H1 (cell line): ENCODE results near the gene GIPC2. TPM values are rescaled to one million over a fixed set of nuclear protein-coding genes. Genes with fewer than 3 reads are reported as not detected.

Experiments used
- CTCF ChIA-PET: fragments of 300-600 bp; sonication (Branson Sonifier 250); formaldehyde crosslinking; loops from one replicate; lab custom pipeline; 2021; ENCODE audit not compliant: partially characterized antibody; lab: Charles Lee
- POLR2A ChIA-PET: fragments of 300-600 bp; sonication (Branson Sonifier 250); formaldehyde crosslinking; loops from one replicate; lab custom pipeline; 2021; ENCODE audit warnings: inconsistent platforms; ENCODE audit not compliant: partially characterized antibody; lab: Charles Lee
- DNase-seq, 2 experiments: peaks; one replicate each; pipeline versions ENCODE4 v3.0.0 to v3.0.0-alpha.2; 2010 to 2022; ENCODE audit warnings: low spot score in 2 of 2, low read depth in 1 of 2, mixed read lengths in 1 of 2
- FAIRE-seq: peaks from 2 replicates; lab custom pipeline; 2011; peaks lifted over from hg19 to GRCh38; lab: Jason Lieb, UNC
- H2AFZ ChIP-seq: 2 replicates; pipeline ENCODE4 v1.8.1; 2012; ENCODE audit warnings: low read length, inconsistent platforms
- H2AK5ac ChIP-seq: 2 replicates; pipeline ENCODE4 v1.6.1; 2013; ENCODE audit warnings: low read depth, low read length
- H2BK120ac ChIP-seq: replicated peaks from 2 replicates; pipeline ENCODE3; 2013; ENCODE audit warnings: low read depth, low read length, inconsistent platforms
- H2BK12ac ChIP-seq: 2 replicates; pipeline ENCODE4 v1.6.1; 2013; ENCODE audit warnings: low read depth, low read length
- H2BK15ac ChIP-seq: 2 replicates; pipeline ENCODE4 v1.6.1; 2013; ENCODE audit warnings: low read length
- H2BK20ac ChIP-seq: 2 replicates; pipeline ENCODE4 v1.6.1; 2013; ENCODE audit warnings: low read length
- H2BK5ac ChIP-seq: 2 replicates; pipeline ENCODE4 v1.6.1; 2013; ENCODE audit warnings: low read depth, low read length
- H3K14ac ChIP-seq: 2 replicates; pipeline ENCODE4 v1.6.1; 2013; ENCODE audit warnings: inconsistent platforms; ENCODE audit not compliant: insufficient read length
- H3K18ac ChIP-seq: 2 replicates; pipeline ENCODE4 v1.6.1; 2013; ENCODE audit warnings: low read length; ENCODE audit errors: extremely low read depth
- H3K23ac ChIP-seq: 2 replicates; pipeline ENCODE4 v1.6.1; 2013; ENCODE audit warnings: inconsistent platforms; ENCODE audit not compliant: insufficient read length
- H3K23me2 ChIP-seq: 2 replicates; pipeline ENCODE4 v1.6.1; 2013; ENCODE audit warnings: low read depth, low read length
- H3K27ac ChIP-seq: 2 replicates; pipeline ENCODE4 v1.6.1; 2011; ENCODE audit warnings: low read depth, low read length, inconsistent platforms
- H3K27me3 ChIP-seq, 4 experiments: replicated peaks in 1 of 4; 1 replicate in 1 of 4; 2 replicates in 3 of 4; pipeline versions ENCODE4 v1.6.1 to v1.8.1; 2011 to 2013; ENCODE audit warnings: low read length in 3 of 4, mild to moderate bottlenecking in 3 of 4, inconsistent platforms in 2 of 4, mixed read lengths in 2 of 4, moderate library complexity in 1 of 4; ENCODE audit not compliant: control insufficient read depth in 3 of 4, insufficient read depth in 3 of 4; ENCODE audit errors: extremely low read depth in 1 of 4
- H3K36me3 ChIP-seq, 4 experiments: 2 replicates each; pipeline versions ENCODE4 v1.6.1 to v1.8.1; 2011 to 2013; ENCODE audit warnings: mild to moderate bottlenecking in 4 of 4, low read length in 3 of 4, moderate library complexity in 2 of 4, control low read depth in 1 of 4, inconsistent platforms in 1 of 4; ENCODE audit not compliant: insufficient read depth in 4 of 4, control insufficient read depth in 2 of 4
- H3K4ac ChIP-seq: replicated peaks from 2 replicates; pipeline ENCODE3; 2013; ENCODE audit warnings: low read length, low read depth, mixed read lengths, inconsistent platforms; ENCODE audit not compliant: insufficient read length
- H3K4me1 ChIP-seq, 4 experiments: replicated peaks in 1 of 4; 1 replicate in 1 of 4; 2 replicates in 3 of 4; pipeline versions ENCODE4 v1.6.1 to v1.8.1; 2011 to 2013; ENCODE audit warnings: low read length in 3 of 4, inconsistent platforms in 2 of 4, mixed read lengths in 1 of 4; ENCODE audit not compliant: insufficient read depth in 4 of 4, control insufficient read depth in 3 of 4
- H3K4me2 ChIP-seq, 2 experiments: 2 replicates each; pipeline versions ENCODE4 v1.6.1 to v1.8.1; 2011 to 2013; ENCODE audit warnings: low read depth in 2 of 2, low read length in 2 of 2, control low read depth in 1 of 2, inconsistent platforms in 1 of 2, mild to moderate bottlenecking in 1 of 2; ENCODE audit not compliant: insufficient read depth in 1 of 2
- H3K4me3 ChIP-seq, 4 experiments: fragments of 200-600, 300-600 bp in 1 of 4; sonication (generic), shearing (Covaris generic), sonication (Bioruptor Twin) in 1 of 4; 2 replicates each; pipeline versions ENCODE4 v1.5.1 to v1.8.1; 2011 to 2016; ENCODE audit warnings: low read length in 4 of 4, low read depth in 3 of 4, control low read depth in 2 of 4, inconsistent platforms in 2 of 4, mild to moderate bottlenecking in 2 of 4, mixed read lengths in 1 of 4, moderate library complexity in 1 of 4; ENCODE audit not compliant: insufficient read depth in 2 of 4; ENCODE audit errors: extremely low read depth in 1 of 4
- H3K56ac ChIP-seq: replicated peaks from 2 replicates; pipeline ENCODE3; 2013; ENCODE audit warnings: low read depth, mild to moderate bottlenecking, mixed read lengths, low read length, inconsistent platforms; ENCODE audit not compliant: insufficient read length
- H3K79me1 ChIP-seq: 2 replicates; pipeline ENCODE4 v1.6.1; 2013; ENCODE audit warnings: low read depth, low read length, control low read depth
- H3K79me2 ChIP-seq, 2 experiments: 2 replicates each; pipeline versions ENCODE4 v1.6.1 to v1.8.1; 2012 to 2013; ENCODE audit warnings: low read length in 2 of 2, mild to moderate bottlenecking in 2 of 2, inconsistent platforms in 1 of 2; ENCODE audit not compliant: insufficient read depth in 2 of 2, control insufficient read depth in 1 of 2
- H3K9ac ChIP-seq, 4 experiments: replicated peaks in 1 of 4; 1 replicate in 1 of 4; 2 replicates in 3 of 4; pipeline versions ENCODE4 v1.6.1 to v1.8.1; 2011 to 2013; ENCODE audit warnings: low read depth in 3 of 4, low read length in 3 of 4, control low read depth in 2 of 4, mild to moderate bottlenecking in 2 of 4, moderate library complexity in 2 of 4, inconsistent platforms in 1 of 4; ENCODE audit errors: extremely low read depth in 1 of 4
- H3K9me3 ChIP-seq, 2 experiments: 2 replicates each; pipeline versions ENCODE4 v1.6.1 to v1.8.1; 2012 to 2013; ENCODE audit warnings: mild to moderate bottlenecking in 2 of 2, moderate library complexity in 2 of 2, control low read depth in 1 of 2, inconsistent platforms in 1 of 2, low read depth in 1 of 2, low read length in 1 of 2, mixed read lengths in 1 of 2; ENCODE audit not compliant: insufficient read depth in 2 of 2
- H4K20me1 ChIP-seq, 2 experiments: replicated peaks in 1 of 2; 2 replicates each; pipeline versions ENCODE3 to v1.8.1; 2011 to 2013; ENCODE audit warnings: inconsistent platforms in 2 of 2, low read length in 2 of 2, mild to moderate bottlenecking in 1 of 2; ENCODE audit not compliant: insufficient read depth in 2 of 2, control insufficient read depth in 1 of 2
- H4K5ac ChIP-seq: 2 replicates; pipeline ENCODE4 v1.6.1; 2013; ENCODE audit warnings: low read length, low read depth, mixed read lengths, inconsistent platforms; ENCODE audit not compliant: insufficient read length
- H4K8ac ChIP-seq: 2 replicates; pipeline ENCODE4 v1.8.0; 2013; ENCODE audit warnings: mild to moderate bottlenecking, moderate library complexity, low read length, inconsistent platforms; ENCODE audit not compliant: insufficient read depth; ENCODE audit errors: extremely low read depth
- H4K91ac ChIP-seq: replicated peaks from 2 replicates; pipeline ENCODE3; 2013; ENCODE audit warnings: low read length, mixed read lengths, inconsistent platforms; ENCODE audit not compliant: insufficient read length
- ASH2L ChIP-seq: fragments of 200-600, 300-600 bp; sonication (generic); IDR thresholded peaks from one replicate; pipeline ENCODE4 v1.7.1; 2017; ENCODE audit warnings: low read length
- BCL11A ChIP-seq, 2 experiments: IDR thresholded peaks; one replicate each; pipeline ENCODE4 v1.6.1; 2011; ENCODE audit warnings: low read depth in 2 of 2, low read length in 2 of 2, mild to moderate bottlenecking in 2 of 2
- CHD1 ChIP-seq: IDR thresholded peaks from 2 replicates; pipeline ENCODE4 v1.6.1; 2012; ENCODE audit warnings: low read depth, low read length, improper control_type of control experiment
- GABPA ChIP-seq: IDR thresholded peaks from 2 replicates; pipeline ENCODE4 v1.6.1; 2011; ENCODE audit warnings: mild to moderate bottlenecking, low read length, moderate library complexity, borderline replicate concordance; ENCODE audit not compliant: insufficient read depth
- KDM4A ChIP-seq: IDR thresholded peaks from one replicate; pipeline ENCODE4 v1.7.1; 2012; ENCODE audit warnings: low read depth, mild to moderate bottlenecking, moderate library complexity, low read length, inconsistent platforms; ENCODE audit not compliant: severe bottlenecking
- RNF2 ChIP-seq: fragments of 200-900, 300-1000 bp; sonication (generic); IDR thresholded peaks from 2 replicates; pipeline ENCODE4 v1.7.1; 2016; ENCODE audit warnings: borderline replicate concordance, low read depth, mild to moderate bottlenecking, antibody characterized with exemption, low read length; ENCODE audit not compliant: poor library complexity, severe bottlenecking; ENCODE audit errors: missing control alignments
- SAP30 ChIP-seq: fragments of 300-600 bp; sonication (generic); IDR thresholded peaks from 2 replicates; pipeline ENCODE4 v1.7.1; 2012; ENCODE audit warnings: low read length, moderate library complexity, mild to moderate bottlenecking, inconsistent platforms; ENCODE audit not compliant: insufficient read depth, insufficient replicate concordance
- SIX5 ChIP-seq: IDR thresholded peaks from 2 replicates; pipeline ENCODE4 v1.6.1; 2011; ENCODE audit warnings: mild to moderate bottlenecking, low read depth, low read length
- SP1 ChIP-seq: IDR thresholded peaks from 2 replicates; pipeline ENCODE4 v1.6.1; 2011; ENCODE audit warnings: low read depth, low read length
- SUZ12 ChIP-seq: fragments of 200-600 bp; sonication (generic); IDR thresholded peaks from 2 replicates; pipeline ENCODE4 v1.6.1; 2012; ENCODE audit warnings: mild to moderate bottlenecking, inconsistent platforms, low read length, moderate library complexity, mixed read lengths
- YY1 ChIP-seq: IDR thresholded peaks from 2 replicates; pipeline ENCODE4 v1.6.1; 2011; ENCODE audit warnings: low read depth, mild to moderate bottlenecking, low read length
- WGBS, 2 experiments: shearing (Covaris generic) in 1 of 2; methylation state at CpG; one replicate each; pipeline versions ENCODE4 v1.1.6 to v1.1.7; 2013 to 2015; ENCODE audit warnings: low lambda C conversion rate in 2 of 2, mixed read lengths in 2 of 2, inconsistent platforms in 1 of 2, low coverage in 1 of 2, missing lambda C conversion rate in 1 of 2; ENCODE audit not compliant: insufficient replicate concordance in 2 of 2, insufficient coverage in 1 of 2, insufficient read length in 1 of 2; ENCODE audit errors: extremely low coverage in 1 of 2, missing lambda C conversion rate in 1 of 2; 5-methylcytosine and 5-hydroxymethylcytosine counted together
- polyA plus RNA-seq, 7 experiments: library from polyadenylated mRNA; depleted of rRNA in 3 of 7; stranded (reverse) in 5 of 7; unstranded in 2 of 7; fragments of >200 nt in 5 of 7; fragments of 200-250 nt in 2 of 7; gene quantifications; 1 replicate in 5 of 7; 2 replicates in 1 of 7; 4 replicates in 1 of 7; pipeline versions ENCODE4 v1.2.1 to v1.2.3, GENCODE V29; 2011 to 2013; ENCODE audit warnings: missing spikeins in 2 of 7, mixed read lengths in 2 of 7
- total RNA-seq: library from RNA; stranded (reverse); fragmentation: NEBNext Ultra II Directional; extraction: Animal tissue kit (Norgen Biotek cat#: 25700); gene quantifications from 2 replicates; pipeline ENCODE4 v1.2.1, GENCODE V29; 2021

GIPC2 gene
- total and polyA plus RNA-seq, 2 of the 8 experiments (the other 6 are each of a cell fraction or from before 2014, with no cell fraction given): 0.29 to 0.69 TPM

DNA sequence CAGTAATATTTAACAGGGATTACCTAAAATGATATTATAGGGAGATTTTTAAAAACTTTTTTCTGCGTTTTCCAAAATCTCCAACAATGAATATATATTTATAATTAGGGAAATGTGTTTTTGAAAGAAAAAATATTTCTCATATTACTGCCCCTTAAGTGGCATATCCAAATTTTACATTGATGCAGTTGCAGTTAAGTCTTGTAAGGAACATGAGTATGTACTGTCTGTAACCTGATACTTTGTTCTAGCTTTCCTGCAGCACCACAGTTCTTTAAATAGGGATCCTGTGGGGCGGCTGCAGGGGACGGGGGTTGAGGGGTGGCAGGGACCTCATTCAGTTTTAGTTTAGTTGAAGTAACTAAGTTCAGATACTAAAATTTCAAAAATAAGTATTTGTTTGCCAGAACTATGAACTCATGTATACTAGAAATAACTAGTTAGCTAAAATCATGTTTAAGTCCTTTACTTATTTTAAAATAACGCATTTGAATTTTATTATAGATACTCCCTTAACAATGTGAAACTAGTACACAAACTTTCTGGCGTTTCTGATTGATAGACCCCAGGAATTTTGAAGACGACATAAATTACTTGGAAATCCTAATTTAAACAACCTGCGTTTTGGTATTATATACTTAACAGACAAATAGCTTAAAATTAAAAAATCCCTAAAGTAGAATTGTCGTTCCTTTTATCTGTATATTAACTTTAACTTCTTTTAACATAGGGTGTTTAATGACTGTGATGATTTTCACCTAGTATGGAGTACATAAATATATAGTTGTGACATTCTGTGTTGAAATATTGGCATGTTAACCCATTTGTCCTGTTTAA, 41.7 kb upstream of the GIPC2 start:
- peak overlapping the region in 3 of 4 experiments; percentile 49 to 64 (median 50); a peak in 5 of 7 replicates for H3K9ac ChIP-seq
- no peak overlapping the region for H2AK5ac ChIP-seq
- H3K56ac ChIP-seq: no peak overlapping the region
- no peak overlapping the region for H2BK20ac ChIP-seq
- no peak overlapping the region for H2BK15ac ChIP-seq
- CTCF ChIA-PET: interaction anchor here (0.6 to 2.9 kb wide), 7 partner anchors 9 to 236 kb away, joined by 3 to 15 read pairs (median 4); no protein-coding TSS in a partner anchor
- DNase-seq: no peak
- no peak overlapping the region; the same call in 1 of the 2 replicates for H3K18ac ChIP-seq
- H2BK5ac ChIP-seq: peak overlapping the region; percentile 28; the same call in 1 of the 2 replicates
- 16% methylated on average over 8 of the region's 8 CpGs; no CpG with 5 or more reads in 1 of the 2 experiments for WGBS, 2 experiments
- 0 out of 2 replicates have a peak, but pooled peaks cover 2% of the 10 kb centered on the region for H3K23me2 ChIP-seq
- H3K36me3 ChIP-seq: no peaks in the 10 kb centered on the region
- H3K4ac ChIP-seq: no peak overlapping the region
- peaks cover 0 to 5% of the 10 kb centered on the region in 2 experiments; a peak in 2 of 4 replicates for H3K79me2 ChIP-seq
- H3K14ac ChIP-seq: no peak overlapping the region
- H3K9me3 ChIP-seq: no peaks in the 10 kb centered on the region
- H3K4me3 ChIP-seq: peak overlapping the region in 3 of 4 experiments; percentile 11 to 53 (median 34); a peak in 4 of 8 replicates
- no peaks in the 10 kb centered on the region for H4K20me1 ChIP-seq
- peak overlapping the region; percentile 83 for H4K5ac ChIP-seq
- H2BK12ac ChIP-seq: no peak overlapping the region
- H2AFZ ChIP-seq: peak overlapping the region; percentile 86; the same call in 1 of the 2 replicates
- no peaks in the 10 kb centered on the region for H3K27me3 ChIP-seq
- no peak overlapping the region for H4K91ac ChIP-seq
- no peak overlapping the region for H3K23ac ChIP-seq
- no peak overlapping the region for H2BK120ac ChIP-seq
- peaks cover 0 to 5% (median 3%) of the 10 kb centered on the region in 4 experiments; a peak in 3 of 7 replicates for H3K4me1 ChIP-seq
- H3K79me1 ChIP-seq: no peaks in the 10 kb centered on the region
- POLR2A ChIA-PET: interaction anchor here (0.6 to 8.6 kb wide), 33 partner anchors 9 to 241 kb away, joined by 3 to 180 read pairs (median 5); partner anchors contain the start of genes FUBP1, GIPC2 and NEXN
- no peak overlapping the region for H4K8ac ChIP-seq
- peak overlapping the region; percentile 65 to 78 for H3K4me2 ChIP-seq
- H3K27ac ChIP-seq: peak overlapping the region; percentile 69; the same call in 1 of the 2 replicates
- no peak for FAIRE-seq
- TF ChIP-seq SAP30 (no peak), ASH2L (no peak), RNF2 (no peak), BCL11A (IDR thresholded peaks at IDR 0.05; ENCODE audit: low read depth in 2 of 2, low read length in 2 of 2) (no peak), GABPA (no peak), SUZ12 (no peak), SP1 (peak; percentile 37; the same call in 1 of the 2 replicates), SIX5 (no peak), YY1 (no peak), KDM4A (no peak), CHD1 (no peak)
